Measurements from ENCODE around the gene NR4A1.

DNA sequence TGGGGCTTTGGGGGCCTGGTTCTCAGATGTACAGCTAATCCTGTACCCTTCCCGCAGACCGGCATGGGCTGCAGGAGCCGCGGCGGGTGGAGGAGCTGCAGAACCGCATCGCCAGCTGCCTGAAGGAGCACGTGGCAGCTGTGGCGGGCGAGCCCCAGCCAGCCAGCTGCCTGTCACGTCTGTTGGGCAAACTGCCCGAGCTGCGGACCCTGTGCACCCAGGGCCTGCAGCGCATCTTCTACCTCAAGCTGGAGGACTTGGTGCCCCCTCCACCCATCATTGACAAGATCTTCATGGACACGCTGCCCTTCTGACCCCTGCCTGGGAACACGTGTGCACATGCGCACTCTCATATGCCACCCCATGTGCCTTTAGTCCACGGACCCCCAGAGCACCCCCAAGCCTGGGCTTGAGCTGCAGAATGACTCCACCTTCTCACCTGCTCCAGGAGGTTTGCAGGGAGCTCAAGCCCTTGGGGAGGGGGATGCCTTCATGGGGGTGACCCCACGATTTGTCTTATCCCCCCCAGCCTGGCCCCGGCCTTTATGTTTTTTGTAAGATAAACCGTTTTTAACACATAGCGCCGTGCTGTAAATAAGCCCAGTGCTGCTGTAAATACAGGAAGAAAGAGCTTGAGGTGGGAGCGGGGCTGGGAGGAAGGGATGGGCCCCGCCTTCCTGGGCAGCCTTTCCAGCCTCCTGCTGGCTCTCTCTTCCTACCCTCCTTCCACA, 7.6 kb downstream of the NR4A1 start:
- TF ChIP-seq EZH2 (optimal IDR thresholded peaks at IDR 0.05; ENCODE audit: low read depth, low read length) (no peak), CTCF (IDR thresholded peaks at IDR 0.05; ENCODE audit: low read length) (no peak), EZH2phosphoT487 (IDR thresholded peaks at IDR 0.05; ENCODE audit: low read length) (no peak)
